Measurements from ENCODE around the gene CPA4. TPM values are rescaled to one million over a fixed set of nuclear protein-coding genes. Genes with fewer than 3 reads are reported as not detected.
A peak's percentile ranks its signal among the peaks of the same experiment; 100 is the strongest.

The CPA4 gene
- total and polyA plus RNA-seq, 5 donors from 2014 or later: not detected

DNA sequence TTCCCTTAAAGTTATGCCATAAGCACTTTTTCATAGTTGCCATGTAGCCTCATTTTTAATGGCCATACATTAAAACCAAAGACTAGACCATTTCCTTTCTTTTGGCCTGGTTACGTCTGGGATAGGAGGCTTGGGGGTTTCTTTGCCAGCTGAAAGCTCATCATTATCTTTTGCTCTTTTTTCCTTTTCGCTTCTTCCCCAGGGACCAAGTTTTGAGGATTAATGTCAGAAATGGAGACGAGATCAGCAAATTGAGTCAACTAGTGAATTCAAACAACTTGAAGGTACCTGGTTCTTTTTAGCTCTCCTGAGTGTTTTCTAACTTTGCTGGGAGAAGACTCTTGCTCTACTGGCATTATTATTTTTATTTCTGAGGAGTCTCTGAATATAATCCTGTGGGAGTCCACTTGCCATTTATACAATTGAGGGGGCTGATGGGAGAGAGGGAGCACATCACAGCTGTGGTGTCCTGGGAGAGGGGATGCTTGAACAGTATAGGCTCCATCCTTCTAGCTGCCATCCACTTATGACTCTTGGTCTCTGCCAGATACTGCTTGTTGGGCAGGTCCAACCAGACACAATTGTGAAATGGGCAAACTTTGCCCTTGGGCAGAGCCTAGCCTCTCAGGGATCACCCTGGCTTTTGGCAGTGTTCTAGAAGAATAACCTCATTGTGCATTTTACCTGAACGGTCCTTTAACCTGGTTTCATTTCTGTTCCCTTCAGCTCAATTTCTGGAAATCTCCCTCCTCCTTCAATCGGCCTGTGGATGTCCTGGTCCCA is 5.8 kb downstream of the CPA4 start:
- peaks cover 0 to 2% (median 0%) of the 10 kb centered on the region in 7 donors for H3K9me3 Mint-ChIP-seq

DNA sequence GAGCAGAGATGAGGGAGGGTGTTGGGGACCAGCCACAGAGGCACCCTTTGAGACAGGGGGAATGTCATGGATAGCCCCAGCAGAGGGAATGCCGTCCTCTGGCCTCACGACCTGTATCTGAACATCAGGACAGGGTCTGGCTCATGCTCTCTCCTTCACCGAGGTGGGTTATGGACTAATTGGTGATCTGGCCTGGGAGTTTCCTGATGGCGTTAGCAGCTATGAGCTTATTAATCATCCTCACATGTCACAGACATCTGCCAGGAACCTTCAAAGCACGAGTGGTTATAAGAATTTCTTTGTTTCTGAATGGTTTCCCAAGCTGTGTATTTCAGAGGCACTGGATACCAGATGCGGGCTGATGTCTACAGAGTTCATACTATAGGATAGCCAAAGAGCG is 6.9 kb downstream of the CPA4 start:
- Mint-ChIP-seq H3K27ac (no peak overlapping the region), H3K9me3 (peaks cover 0 to 2% (median 0%) of the 10 kb centered on the region in 7 donors), H3K27me3 (peaks cover 19% of the 10 kb centered on the region), H3K4me1 (no peaks in the 10 kb centered on the region), H3K4me3 (no peak overlapping the region), H3K36me3 (no peaks in the 10 kb centered on the region)
- ATAC-seq (ENCODE audit: low read depth in 2 of 2) (no peak), DNase-seq (no peak)
- Histone ChIP-seq H3K27me3 (ENCODE audit: control insufficient read depth, insufficient read depth, low read length) (peaks cover 7% of the 10 kb centered on the region), H3K4me1 (ENCODE audit: control insufficient read depth, insufficient read depth, low read length, poor library complexity, severe bottlenecking) (no peaks in the 10 kb centered on the region), H3K27ac (ENCODE audit: insufficient read depth, low read length, poor library complexity, severe bottlenecking) (no peak overlapping the region), H3K9me3 (ENCODE audit: control insufficient read depth in 2 of 2, low read length in 2 of 2) (no peaks in the 10 kb centered on the region), H3K4me3 (ENCODE audit: low read depth, low read length) (no peak overlapping the region), H3K36me3 (ENCODE audit: control insufficient read depth, insufficient read depth, low read length) (no peaks in the 10 kb centered on the region)

More for the DNA sequence above, 5.8 kb downstream of the CPA4 start:
- Histone ChIP-seq H3K9me3 (ENCODE audit: control insufficient read depth in 2 of 2, low read length in 2 of 2) (no peaks in the 10 kb centered on the region), H3K27me3 (ENCODE audit: control insufficient read depth, insufficient read depth, low read length) (peaks cover 7% of the 10 kb centered on the region), H3K36me3 (ENCODE audit: control insufficient read depth, insufficient read depth, low read length) (no peaks in the 10 kb centered on the region), H3K27ac (ENCODE audit: insufficient read depth, low read length, poor library complexity, severe bottlenecking) (no peak overlapping the region), H3K4me3 (ENCODE audit: low read depth, low read length) (no peak overlapping the region), H3K4me1 (ENCODE audit: control insufficient read depth, insufficient read depth, low read length, poor library complexity, severe bottlenecking) (no peaks in the 10 kb centered on the region)
- Mint-ChIP-seq H3K27me3 (peaks cover 19% of the 10 kb centered on the region), H3K4me3 (peak overlapping the region in 1 of 4 donors; percentile 22), H3K27ac (no peak overlapping the region), H3K4me1 (no peaks in the 10 kb centered on the region), H3K36me3 (no peaks in the 10 kb centered on the region)
- ATAC-seq (ENCODE audit: low read depth in 2 of 2): no peak
- no peak for DNase-seq

DNA sequence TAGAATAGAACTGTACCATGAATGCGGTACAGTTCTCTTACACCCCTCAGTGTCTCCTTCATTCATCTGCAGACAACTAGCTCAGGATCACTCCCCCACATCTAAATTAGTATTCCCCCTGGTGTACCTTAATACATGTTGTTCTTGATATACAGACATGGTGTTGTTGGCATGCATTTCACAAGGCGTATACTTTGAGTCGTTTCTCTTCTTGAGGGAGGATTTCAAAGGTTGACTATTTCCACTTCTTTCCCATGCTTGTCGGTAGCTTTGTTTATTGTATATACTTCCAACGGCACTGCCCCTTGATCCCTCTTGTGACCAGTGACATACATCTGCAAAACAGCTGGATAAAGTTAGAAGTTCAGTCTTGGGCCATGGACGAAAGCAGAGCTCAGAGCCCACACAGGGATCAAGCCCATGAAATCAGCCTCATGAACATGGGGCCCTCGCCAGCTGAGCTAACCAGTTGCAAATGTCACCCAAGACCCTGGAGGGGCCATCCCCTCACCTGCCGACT is 8.6 kb downstream of the CPA4 start:
- Histone ChIP-seq H3K9me3 (ENCODE audit: control insufficient read depth in 2 of 2, low read length in 2 of 2) (no peaks in the 10 kb centered on the region), H3K4me1 (ENCODE audit: control insufficient read depth, insufficient read depth, low read length, poor library complexity, severe bottlenecking) (no peaks in the 10 kb centered on the region), H3K4me3 (ENCODE audit: low read depth, low read length) (no peak overlapping the region), H3K27ac (ENCODE audit: insufficient read depth, low read length, poor library complexity, severe bottlenecking) (no peak overlapping the region), H3K36me3 (ENCODE audit: control insufficient read depth, insufficient read depth, low read length) (no peaks in the 10 kb centered on the region), H3K27me3 (ENCODE audit: control insufficient read depth, insufficient read depth, low read length) (peaks cover 7% of the 10 kb centered on the region)
- DNase-seq (no peak), ATAC-seq (ENCODE audit: low read depth in 2 of 2) (no peak)
- H3K27ac Mint-ChIP-seq: no peak overlapping the region
- no peak overlapping the region for H3K4me3 Mint-ChIP-seq
- H3K9me3 Mint-ChIP-seq: peaks cover 0 to 2% (median 0%) of the 10 kb centered on the region in 7 donors
- peaks cover 19% of the 10 kb centered on the region for H3K27me3 Mint-ChIP-seq
- no peaks in the 10 kb centered on the region for H3K4me1 Mint-ChIP-seq
- no peaks in the 10 kb centered on the region for H3K36me3 Mint-ChIP-seq

DNA sequence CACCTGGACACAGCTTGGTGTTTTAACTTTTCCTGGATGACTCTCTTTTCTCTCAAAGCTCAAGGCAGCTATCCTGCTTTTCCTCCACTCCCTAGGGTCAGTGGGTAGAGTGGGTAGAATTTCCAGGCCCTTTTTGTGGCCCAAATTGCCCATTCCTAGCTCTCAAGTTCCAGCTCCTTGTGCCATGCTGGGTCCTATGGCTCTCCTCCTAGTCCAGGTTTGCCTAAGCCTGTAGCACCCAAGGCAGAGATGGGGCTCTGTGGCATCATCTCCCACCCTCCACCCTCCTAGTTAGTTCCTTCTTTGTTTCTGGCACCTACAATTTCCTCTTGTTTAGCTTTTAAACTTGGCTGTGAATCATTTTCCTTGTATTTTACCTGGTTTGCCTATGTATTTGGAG is 9.7 kb downstream of the CPA4 start:
- Histone ChIP-seq H3K9me3 (ENCODE audit: control insufficient read depth in 2 of 2, low read length in 2 of 2) (no peaks in the 10 kb centered on the region), H3K27ac (ENCODE audit: insufficient read depth, low read length, poor library complexity, severe bottlenecking) (no peak overlapping the region), H3K36me3 (ENCODE audit: control insufficient read depth, insufficient read depth, low read length) (no peaks in the 10 kb centered on the region), H3K4me1 (ENCODE audit: control insufficient read depth, insufficient read depth, low read length, poor library complexity, severe bottlenecking) (no peaks in the 10 kb centered on the region), H3K4me3 (ENCODE audit: low read depth, low read length) (no peak overlapping the region), H3K27me3 (ENCODE audit: control insufficient read depth, insufficient read depth, low read length) (peaks cover 7% of the 10 kb centered on the region)
- peaks cover 19% of the 10 kb centered on the region for H3K27me3 Mint-ChIP-seq
- H3K27ac Mint-ChIP-seq: no peak overlapping the region
- no peaks in the 10 kb centered on the region for H3K36me3 Mint-ChIP-seq
- H3K4me3 Mint-ChIP-seq: no peak overlapping the region
- no peaks in the 10 kb centered on the region for H3K4me1 Mint-ChIP-seq
- peaks cover 0 to 2% (median 0%) of the 10 kb centered on the region in 7 donors for H3K9me3 Mint-ChIP-seq
- no peak for ATAC-seq (ENCODE audit: low read depth in 2 of 2)
- DNase-seq: no peak

DNA sequence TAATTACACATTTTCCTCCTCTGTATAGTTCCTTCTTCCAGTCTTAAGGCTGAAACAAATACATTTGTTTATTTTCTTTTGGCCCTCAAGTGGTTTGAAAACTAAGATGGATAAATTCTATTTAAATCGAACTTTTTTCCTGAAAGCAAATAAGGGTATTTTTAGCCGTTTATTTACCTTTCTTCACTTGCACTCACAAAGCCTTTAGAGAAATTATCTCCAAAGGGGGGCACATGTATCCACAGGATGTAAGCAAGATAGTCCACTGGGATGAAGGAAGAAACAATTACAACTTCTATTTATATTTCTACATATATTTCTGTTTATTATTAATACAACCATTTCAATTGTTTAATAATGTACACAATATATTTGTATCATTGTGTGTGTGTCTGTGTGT is 10.2 kb downstream of the CPA4 start:
- Histone ChIP-seq H3K4me3 (ENCODE audit: low read depth, low read length) (no peak overlapping the region), H3K27me3 (ENCODE audit: control insufficient read depth, insufficient read depth, low read length) (peaks cover 7% of the 10 kb centered on the region), H3K4me1 (ENCODE audit: control insufficient read depth, insufficient read depth, low read length, poor library complexity, severe bottlenecking) (no peaks in the 10 kb centered on the region), H3K9me3 (ENCODE audit: control insufficient read depth in 2 of 2, low read length in 2 of 2) (no peaks in the 10 kb centered on the region), H3K27ac (ENCODE audit: insufficient read depth, low read length, poor library complexity, severe bottlenecking) (no peak overlapping the region), H3K36me3 (ENCODE audit: control insufficient read depth, insufficient read depth, low read length) (no peaks in the 10 kb centered on the region)
- H3K9me3 Mint-ChIP-seq: peaks cover 0 to 2% (median 0%) of the 10 kb centered on the region in 7 donors
- no peaks in the 10 kb centered on the region for H3K4me1 Mint-ChIP-seq
- peaks cover 19% of the 10 kb centered on the region for H3K27me3 Mint-ChIP-seq
- H3K36me3 Mint-ChIP-seq: no peaks in the 10 kb centered on the region
- no peak overlapping the region for H3K27ac Mint-ChIP-seq
- DNase-seq: no peak
- no peak overlapping the region for H3K4me3 Mint-ChIP-seq
- no peak for ATAC-seq (ENCODE audit: low read depth in 2 of 2)

DNA sequence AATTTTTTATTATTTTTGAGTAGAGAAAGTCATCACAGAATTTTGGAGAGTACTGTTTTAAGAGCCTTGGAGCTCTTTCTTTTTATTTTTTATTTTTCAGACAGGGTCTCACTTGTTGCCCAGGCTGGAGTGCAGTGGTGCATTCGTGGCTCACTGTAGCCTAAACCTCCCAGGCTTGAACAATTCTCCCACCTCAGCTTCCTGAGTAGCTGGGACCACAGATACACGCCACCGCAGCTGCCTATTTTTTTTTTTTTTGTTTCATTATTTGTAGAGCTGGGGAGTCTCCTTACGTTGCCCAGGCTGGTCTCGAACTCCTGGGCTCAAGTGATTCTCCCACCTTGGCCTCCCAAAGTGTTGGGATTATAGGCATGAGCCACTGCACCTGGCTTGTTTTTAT is 10.6 kb downstream of the CPA4 start:
- Histone ChIP-seq H3K9me3 (ENCODE audit: control insufficient read depth in 2 of 2, low read length in 2 of 2) (no peaks in the 10 kb centered on the region), H3K27me3 (ENCODE audit: control insufficient read depth, insufficient read depth, low read length) (peaks cover 7% of the 10 kb centered on the region), H3K4me3 (ENCODE audit: low read depth, low read length) (no peak overlapping the region), H3K27ac (ENCODE audit: insufficient read depth, low read length, poor library complexity, severe bottlenecking) (no peak overlapping the region), H3K36me3 (ENCODE audit: control insufficient read depth, insufficient read depth, low read length) (no peaks in the 10 kb centered on the region), H3K4me1 (ENCODE audit: control insufficient read depth, insufficient read depth, low read length, poor library complexity, severe bottlenecking) (no peaks in the 10 kb centered on the region)
- peaks cover 19% of the 10 kb centered on the region for H3K27me3 Mint-ChIP-seq
- H3K9me3 Mint-ChIP-seq: peaks cover 0 to 2% (median 0%) of the 10 kb centered on the region in 7 donors
- no peak overlapping the region for H3K4me3 Mint-ChIP-seq
- DNase-seq (no peak), ATAC-seq (ENCODE audit: low read depth in 2 of 2) (no peak)
- H3K36me3 Mint-ChIP-seq: no peaks in the 10 kb centered on the region
- H3K4me1 Mint-ChIP-seq: no peaks in the 10 kb centered on the region
- H3K27ac Mint-ChIP-seq: no peak overlapping the region

DNA sequence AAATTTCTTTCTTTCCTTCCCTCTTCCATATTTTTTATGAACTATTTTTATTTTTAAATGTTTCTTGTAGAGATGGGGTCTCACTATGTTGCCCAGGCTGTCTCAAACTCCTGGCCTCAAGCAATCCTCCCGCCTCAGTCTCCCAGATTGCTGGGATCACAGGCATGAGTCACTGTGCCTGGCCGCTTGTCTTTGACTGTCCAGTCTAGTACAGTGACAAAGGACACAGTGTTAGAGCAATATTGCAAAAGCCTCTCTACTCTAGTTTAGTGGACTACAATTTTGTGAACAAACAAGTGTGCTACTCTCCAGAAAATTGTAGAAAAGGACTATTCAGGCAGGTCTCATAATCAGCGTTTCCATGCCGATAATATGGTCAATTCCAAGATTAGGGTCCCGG is 11.0 kb downstream of the CPA4 start:
- H3K4me3 ChIP-seq (ENCODE audit: low read depth, low read length): no peak overlapping the region
- ATAC-seq (ENCODE audit: low read depth in 2 of 2) (no peak), DNase-seq (no peak)
- Mint-ChIP-seq H3K27me3 (peaks cover 15% of the 10 kb centered on the region), H3K4me3 (no peak overlapping the region), H3K4me1 (no peaks in the 10 kb centered on the region), H3K9me3 (peaks cover 0 to 2% (median 0%) of the 10 kb centered on the region in 7 donors), H3K36me3 (no peaks in the 10 kb centered on the region), H3K27ac (no peak overlapping the region)
- peaks cover 7% of the 10 kb centered on the region for H3K27me3 ChIP-seq (ENCODE audit: control insufficient read depth, insufficient read depth, low read length)
- H3K36me3 ChIP-seq (ENCODE audit: control insufficient read depth, insufficient read depth, low read length): no peaks in the 10 kb centered on the region
- H3K27ac ChIP-seq (ENCODE audit: insufficient read depth, low read length, poor library complexity, severe bottlenecking): no peak overlapping the region
- H3K9me3 ChIP-seq (ENCODE audit: control insufficient read depth in 2 of 2, low read length in 2 of 2): no peaks in the 10 kb centered on the region
- H3K4me1 ChIP-seq (ENCODE audit: control insufficient read depth, insufficient read depth, low read length, poor library complexity, severe bottlenecking): no peaks in the 10 kb centered on the region

DNA sequence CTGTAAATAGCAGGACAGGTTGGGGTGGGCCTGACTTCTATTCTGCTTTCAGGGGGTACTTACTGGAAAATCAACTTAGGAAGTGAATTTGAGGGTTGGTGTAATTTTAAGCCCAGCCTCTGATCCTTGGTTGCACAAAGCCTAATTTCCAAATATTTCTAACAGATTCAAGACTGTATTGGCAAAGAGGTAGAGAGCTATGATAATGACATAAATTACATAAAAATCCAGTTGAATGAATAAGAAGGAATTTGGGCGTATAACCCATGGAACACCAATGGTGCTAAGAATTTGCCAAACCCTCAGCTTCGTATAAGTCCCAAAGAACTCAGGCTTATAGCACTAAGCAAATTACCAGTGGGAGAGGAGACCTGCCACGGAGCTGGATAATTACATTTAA is 11.9 kb downstream of the CPA4 start:
- Mint-ChIP-seq H3K4me1 (no peaks in the 10 kb centered on the region), H3K27me3 (peaks cover 10% of the 10 kb centered on the region), H3K36me3 (no peaks in the 10 kb centered on the region), H3K9me3 (peaks cover 0 to 2% (median 0%) of the 10 kb centered on the region in 7 donors), H3K4me3 (no peak overlapping the region), H3K27ac (no peak overlapping the region)
- Histone ChIP-seq H3K9me3 (ENCODE audit: control insufficient read depth in 2 of 2, low read length in 2 of 2) (no peaks in the 10 kb centered on the region), H3K4me3 (ENCODE audit: low read depth, low read length) (no peak overlapping the region), H3K36me3 (ENCODE audit: control insufficient read depth, insufficient read depth, low read length) (no peaks in the 10 kb centered on the region), H3K27me3 (ENCODE audit: control insufficient read depth, insufficient read depth, low read length) (peaks cover 5% of the 10 kb centered on the region), H3K4me1 (ENCODE audit: control insufficient read depth, insufficient read depth, low read length, poor library complexity, severe bottlenecking) (no peaks in the 10 kb centered on the region), H3K27ac (ENCODE audit: insufficient read depth, low read length, poor library complexity, severe bottlenecking) (no peak overlapping the region)
- no peak for ATAC-seq (ENCODE audit: low read depth in 2 of 2)
- DNase-seq: no peak
